PC-9 (cell line): ENCODE data around the gene UROS. TPM values are rescaled to one million over a fixed set of nuclear protein-coding genes. Genes with fewer than 3 reads are reported as not detected.

Source experiments
- BruUV-seq: library from RNA; stranded (reverse); fragments of 400-500 nt; replicated peaks from 2 replicates; lab custom pipeline; 2021; lab: Mats Ljungman, UMichigan
- CTCF ChIA-PET: fragments of 300-600 bp; sonication (Branson Sonifier 250); formaldehyde crosslinking; loops from one replicate; lab custom pipeline; 2022; ENCODE audit warnings: antibody characterized with exemption; lab: Charles Lee
- POLR2A ChIA-PET: fragments of 300-600 bp; sonication (Branson Sonifier 250); formaldehyde crosslinking; loops from one replicate; lab custom pipeline; 2022; ENCODE audit warnings: antibody characterized with exemption; ENCODE audit not compliant: unreplicated experiment; lab: Charles Lee
- DNase-seq, 2 experiments: peaks; one replicate each; pipeline versions ENCODE4 v3.0.0 to v3.0.0-alpha.2; 2015 to 2022; ENCODE audit warnings: mixed read lengths in 1 of 2
- H2AFZ ChIP-seq: fragments of 200-600 bp; sonication (generic); 2 replicates; pipeline ENCODE4 v1.8.1; 2017; ENCODE audit warnings: antibody characterized with exemption
- H3F3A ChIP-seq: fragments of 200-600 bp; sonication (generic); 2 replicates; pipeline ENCODE4 v1.8.1; 2017; ENCODE audit warnings: antibody characterized with exemption, mild to moderate bottlenecking, low read depth; ENCODE audit not compliant: insufficient read depth
- H3K27ac ChIP-seq: fragments of 200-600 bp; sonication (generic); 2 replicates; pipeline ENCODE4 v1.6.1; 2016; ENCODE audit warnings: mixed run types
- H3K27me3 ChIP-seq: fragments of 200-600 bp; sonication (generic); 2 replicates; pipeline ENCODE4 v1.6.1; 2016; ENCODE audit warnings: low read depth, mixed run types; ENCODE audit not compliant: insufficient read depth
- H3K36me3 ChIP-seq: fragments of 200-600 bp; sonication (generic); 2 replicates; pipeline ENCODE4 v1.6.1; 2016; ENCODE audit warnings: low read depth, mixed run types
- H3K4me1 ChIP-seq: fragments of 200-600 bp; sonication (generic); replicated peaks from 2 replicates; pipeline ENCODE4 v1.6.1; 2016; ENCODE audit warnings: mixed run types; ENCODE audit not compliant: insufficient read depth
- H3K4me2 ChIP-seq: fragments of 200-600 bp; sonication (generic); 2 replicates; pipeline ENCODE4 v1.6.1; 2017; ENCODE audit warnings: mixed run types
- H3K4me3 ChIP-seq: fragments of 200-600 bp; sonication (generic); 2 replicates; pipeline ENCODE4 v1.6.1; 2016; ENCODE audit warnings: mixed run types
- H3K79me2 ChIP-seq: fragments of 200-600 bp; sonication (generic); 2 replicates; pipeline ENCODE4 v1.6.1; 2017; ENCODE audit warnings: low read depth, mixed run types
- H3K9me2 ChIP-seq: fragments of 200-600 bp; sonication (generic); 2 replicates; pipeline ENCODE4 v1.8.1; 2017; ENCODE audit warnings: mild to moderate bottlenecking; ENCODE audit not compliant: insufficient read depth
- H3K9me3 ChIP-seq: fragments of 200-600 bp; sonication (generic); 2 replicates; pipeline ENCODE4 v1.8.1; 2016; ENCODE audit warnings: low read depth; ENCODE audit not compliant: insufficient read depth
- H4K20me1 ChIP-seq: fragments of 200-600 bp; sonication (generic); 2 replicates; pipeline ENCODE4 v1.8.1; 2017; ENCODE audit not compliant: insufficient read depth
- EZH2 ChIP-seq: fragments of 200-600 bp; sonication (generic); IDR thresholded peaks from 2 replicates; pipeline ENCODE4 v1.8.0; 2017; ENCODE audit warnings: antibody characterized with exemption, low read depth
- intact Hi-C: fragments of 100-400 bp; cut with micrococcal nuclease; formaldehyde crosslinking; loops from one replicate; pipeline ENCODE4 v1.10.0; 2022; ENCODE audit not compliant: unreplicated experiment
- total RNA-seq: library from RNA; stranded (reverse); gene quantifications from 2 replicates; pipeline ENCODE4 v1.2.3, GENCODE V29; 2021
- TF ChIP-seq, protein P1 (sequence below): fragments of 200-600 bp; sonication (generic); conservative IDR thresholded peaks from 2 replicates; pipeline ENCODE4 v1.6.1; 2017; ENCODE audit warnings: mixed run types, antibody characterized with exemption, mild to moderate bottlenecking, moderate library complexity

UROS gene
- total RNA-seq, 1 experiment from 2014 or later, result 35.1 TPM

DNA sequence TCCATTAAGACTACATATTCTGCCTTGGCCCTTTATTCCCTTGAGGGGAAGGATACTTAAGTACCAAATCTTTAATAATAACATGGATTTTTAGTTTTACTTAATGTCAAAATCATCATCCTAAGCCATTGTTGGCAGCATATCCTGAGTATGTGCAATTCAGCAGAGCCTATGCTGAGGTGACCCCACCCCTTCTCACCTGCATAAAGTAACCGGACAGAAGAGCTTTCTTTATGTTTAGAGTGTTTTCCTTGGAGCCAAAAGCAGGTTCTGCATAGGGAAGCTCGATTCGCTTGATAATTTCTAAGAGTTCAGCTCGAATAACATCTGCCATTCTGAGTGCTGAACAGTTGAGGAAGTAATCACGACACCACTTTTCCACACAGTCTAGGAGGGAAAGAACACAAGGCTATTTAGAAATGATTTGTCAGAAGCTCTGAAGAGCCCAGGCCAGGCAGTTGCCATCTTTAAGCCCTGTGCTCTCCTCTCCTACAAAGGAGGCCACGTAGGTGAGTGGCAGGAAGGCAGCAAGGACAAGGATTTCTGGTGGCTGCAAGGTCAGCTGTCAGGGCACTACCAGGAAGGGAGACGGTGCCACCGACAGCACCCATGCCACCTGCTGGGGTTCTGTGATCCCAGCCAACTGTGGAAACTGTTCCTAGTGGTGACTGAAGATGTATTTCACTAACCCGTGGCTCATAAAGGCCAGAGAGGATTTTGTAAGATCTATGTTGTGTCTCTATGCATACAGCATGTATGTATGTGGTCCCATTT lies 15.9 kb upstream of the UROS start:
- Histone ChIP-seq H3F3A (peaks cover 8% of the 10 kb centered on the region; the same call in 1 of the 2 replicates), H2AFZ (no peak overlapping the region), H3K4me1 (0 out of 2 replicates have a peak, but pooled peaks cover 8% of the 10 kb centered on the region), H3K9me3 (no peaks in the 10 kb centered on the region), H3K36me3 (no peaks in the 10 kb centered on the region), H3K27ac (no peak overlapping the region), H3K4me2 (no peak overlapping the region), H3K4me3 (no peak overlapping the region), H3K9me2 (no peaks in the 10 kb centered on the region), H4K20me1 (no peaks in the 10 kb centered on the region), H3K79me2 (no peaks in the 10 kb centered on the region), H3K27me3 (no peaks in the 10 kb centered on the region)
- ChIA-PET POLR2A (no interaction called here), CTCF (no interaction called here)
- no peak for TF ChIP-seq EZH2
- TF ChIP-seq, protein P1, sequence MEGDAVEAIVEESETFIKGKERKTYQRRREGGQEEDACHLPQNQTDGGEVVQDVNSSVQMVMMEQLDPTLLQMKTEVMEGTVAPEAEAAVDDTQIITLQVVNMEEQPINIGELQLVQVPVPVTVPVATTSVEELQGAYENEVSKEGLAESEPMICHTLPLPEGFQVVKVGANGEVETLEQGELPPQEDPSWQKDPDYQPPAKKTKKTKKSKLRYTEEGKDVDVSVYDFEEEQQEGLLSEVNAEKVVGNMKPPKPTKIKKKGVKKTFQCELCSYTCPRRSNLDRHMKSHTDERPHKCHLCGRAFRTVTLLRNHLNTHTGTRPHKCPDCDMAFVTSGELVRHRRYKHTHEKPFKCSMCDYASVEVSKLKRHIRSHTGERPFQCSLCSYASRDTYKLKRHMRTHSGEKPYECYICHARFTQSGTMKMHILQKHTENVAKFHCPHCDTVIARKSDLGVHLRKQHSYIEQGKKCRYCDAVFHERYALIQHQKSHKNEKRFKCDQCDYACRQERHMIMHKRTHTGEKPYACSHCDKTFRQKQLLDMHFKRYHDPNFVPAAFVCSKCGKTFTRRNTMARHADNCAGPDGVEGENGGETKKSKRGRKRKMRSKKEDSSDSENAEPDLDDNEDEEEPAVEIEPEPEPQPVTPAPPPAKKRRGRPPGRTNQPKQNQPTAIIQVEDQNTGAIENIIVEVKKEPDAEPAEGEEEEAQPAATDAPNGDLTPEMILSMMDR, result no peak
- intact Hi-C loops, result no loop called here
- no TSS peak for BruUV-seq
- DNase-seq, result no peak

GRCh38 chr10:125836746-125837145 lies 13.7 kb upstream of the UROS start:
- Histone ChIP-seq H3K36me3 (no peaks in the 10 kb centered on the region), H3K4me3 (no peak overlapping the region), H3K9me3 (no peaks in the 10 kb centered on the region), H3K4me1 (0 out of 2 replicates have a peak, but pooled peaks cover 7% of the 10 kb centered on the region), H4K20me1 (no peaks in the 10 kb centered on the region), H3K9me2 (no peaks in the 10 kb centered on the region), H2AFZ (no peak overlapping the region), H3K79me2 (no peaks in the 10 kb centered on the region), H3F3A (peaks cover 8% of the 10 kb centered on the region; the same call in 1 of the 2 replicates), H3K4me2 (no peak overlapping the region), H3K27me3 (no peaks in the 10 kb centered on the region), H3K27ac (no peak overlapping the region)
- ChIA-PET CTCF (no interaction called here), POLR2A (no interaction called here)
- DNase-seq, result no peak
- intact Hi-C loops, result no loop called here
- BruUV-seq, result no TSS peak
- TF ChIP-seq EZH2, result no peak
- TF ChIP-seq, protein P1, result no peak

GRCh38 chr10:125828311-125828710 lies 5.3 kb upstream of the UROS start:
- Histone ChIP-seq H3K4me3 (no peak overlapping the region), H3K4me1 (peaks cover 14% of the 10 kb centered on the region), H3K4me2 (no peak overlapping the region), H3F3A (no peaks in the 10 kb centered on the region), H2AFZ (no peak overlapping the region), H4K20me1 (peaks cover 9% of the 10 kb centered on the region; the same call in 1 of the 2 replicates), H3K27me3 (no peaks in the 10 kb centered on the region), H3K9me2 (no peaks in the 10 kb centered on the region), H3K27ac (no peak overlapping the region), H3K36me3 (peaks cover 28% of the 10 kb centered on the region), H3K9me3 (no peaks in the 10 kb centered on the region), H3K79me2 (peaks cover 42% of the 10 kb centered on the region)
- ChIA-PET CTCF (interaction anchor here (0.6 kb wide), 2 partner anchors 1545 to 1833 kb away, joined by 3 to 4 read pairs; no protein-coding TSS in a partner anchor), POLR2A (interaction anchor here (0.7 kb wide), 1 partner anchor 243 kb away, joined by 17 read pairs; no protein-coding TSS in a partner anchor)
- DNase-seq, result no peak
- BruUV-seq, result no TSS peak
- intact Hi-C loops, result no loop called here
- no peak for TF ChIP-seq EZH2
- TF ChIP-seq, protein P1, result no peak
